Measurements from ENCODE around the gene SECTM1.
A peak's percentile ranks its signal among the peaks of the same experiment; 100 is the strongest.

SECTM1 gene

GRCh38 chr17:82303944-82304808 lies 29.4 kb downstream of the SECTM1 start:
- Histone ChIP-seq H3K27ac (ENCODE audit: insufficient read depth in 1 of 2, low read depth in 1 of 2, low read length in 2 of 2, poor library complexity in 1 of 2, severe bottlenecking in 2 of 2) (no peak overlapping the region), H3K4me3 (ENCODE audit: control insufficient read depth in 1 of 7, extremely low read depth in 1 of 7, insufficient read depth in 4 of 7, low read depth in 2 of 7, low read length in 6 of 7) (no peak overlapping the region)

GRCh38 chr17:82302991-82303943 lies 30.3 kb downstream of the SECTM1 start:
- no peak overlapping the region for H3K27ac ChIP-seq (ENCODE audit: insufficient read depth in 1 of 2, low read depth in 1 of 2, low read length in 2 of 2, poor library complexity in 1 of 2, severe bottlenecking in 2 of 2)
- DNase-seq, result peak in 2 of 3 donors; percentile 50 to 64
- no peaks in the 10 kb centered on the region for H3K9me3 ChIP-seq (ENCODE audit: control extremely low read depth in 1 of 5, control insufficient read depth in 4 of 5, insufficient read depth in 2 of 5, low read depth in 1 of 5, low read length in 4 of 5)
- peak overlapping the region in 3 of 7 experiments; percentile 24 to 55 (median 43) for H3K4me3 ChIP-seq (ENCODE audit: control insufficient read depth in 1 of 7, extremely low read depth in 1 of 7, insufficient read depth in 4 of 7, low read depth in 2 of 7, low read length in 6 of 7)
- 37% methylated on average over 26 of the region's 35 CpGs for WGBS (ENCODE audit: insufficient coverage)
- no peaks in the 10 kb centered on the region for H3K27me3 ChIP-seq (replicated peaks in 2 of 5; ENCODE audit: control insufficient read depth in 4 of 5, insufficient read depth in 5 of 5, low read length in 4 of 5)
- ChIA-PET CTCF (interaction anchor here (0.5 to 12.4 kb wide), 11 partner anchors 8 to 175 kb away, joined by 3 to 136 read pairs (median 3); partner anchors contain the start of genes CD7 and SECTM1), POLR2A (interaction anchor here (0.9 to 1.2 kb wide), 3 partner anchors 11 to 97 kb away, joined by 3 to 5 read pairs (median 4); partner anchors contain the start of gene CD7)
- H3K36me3 ChIP-seq (ENCODE audit: control insufficient read depth in 4 of 4, insufficient read depth in 4 of 4, low read length in 3 of 4), result no peaks in the 10 kb centered on the region
- H3K4me1 ChIP-seq (ENCODE audit: control extremely low read depth in 1 of 4, control insufficient read depth in 4 of 4, insufficient read depth in 4 of 4, low read length in 3 of 4), result peaks cover 5 to 85% (median 82%) of the 10 kb centered on the region in 4 experiments

More at GRCh38 chr17:82303944-82304808, 29.4 kb downstream of the SECTM1 start:
- Histone ChIP-seq H3K9me3 (ENCODE audit: control extremely low read depth in 1 of 5, control insufficient read depth in 4 of 5, insufficient read depth in 2 of 5, low read depth in 1 of 5, low read length in 4 of 5) (no peaks in the 10 kb centered on the region), H3K27me3 (replicated peaks in 2 of 5; ENCODE audit: control insufficient read depth in 4 of 5, insufficient read depth in 5 of 5, low read length in 4 of 5) (no peaks in the 10 kb centered on the region), H3K36me3 (ENCODE audit: control insufficient read depth in 4 of 4, insufficient read depth in 4 of 4, low read length in 3 of 4) (no peaks in the 10 kb centered on the region), H3K4me1 (ENCODE audit: control extremely low read depth in 1 of 4, control insufficient read depth in 4 of 4, insufficient read depth in 4 of 4, low read length in 3 of 4) (peaks cover 5 to 75% (median 73%) of the 10 kb centered on the region in 4 experiments)
- ChIA-PET POLR2A (interaction anchor here (1.2 kb wide), 2 partner anchors 13 to 96 kb away, joined by 3 to 4 read pairs; partner anchors contain the start of gene CD7), CTCF (interaction anchor here (1.1 to 12.4 kb wide), 8 partner anchors 8 to 66 kb away, joined by 3 to 136 read pairs (median 5); partner anchors contain the start of genes CD7 and SECTM1)
- WGBS (ENCODE audit: insufficient coverage), result 79% methylated on average over 9 of the region's 26 CpGs
- no peak for DNase-seq

DNA sequence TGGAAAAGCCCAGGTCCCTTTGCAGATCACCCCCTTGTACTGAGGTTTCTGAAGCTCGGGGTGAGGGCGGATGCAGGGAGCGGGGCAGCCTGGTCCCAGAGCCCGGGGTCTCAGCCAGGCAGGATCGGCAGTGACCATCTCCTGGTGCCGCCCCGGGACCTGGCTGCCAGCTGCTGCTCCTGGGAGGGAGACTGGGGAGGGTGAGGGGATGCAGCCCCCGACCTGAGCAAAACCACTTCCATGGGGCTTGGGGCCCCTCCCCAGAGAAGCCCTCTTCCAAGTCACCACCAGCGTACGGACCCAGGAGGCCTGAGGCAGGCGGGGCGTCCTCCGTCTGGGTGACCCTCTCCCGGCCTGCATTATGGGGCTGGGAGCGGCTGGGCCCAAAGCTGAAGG lies 31.0 kb downstream of the SECTM1 start:
- Histone ChIP-seq H3K4me3 (ENCODE audit: control insufficient read depth in 1 of 7, extremely low read depth in 1 of 7, insufficient read depth in 4 of 7, low read depth in 2 of 7, low read length in 6 of 7) (peak overlapping the region in 2 of 7 experiments; percentile 23 to 28), H3K27me3 (replicated peaks in 2 of 5; ENCODE audit: control insufficient read depth in 4 of 5, insufficient read depth in 5 of 5, low read length in 4 of 5) (no peaks in the 10 kb centered on the region), H3K4me1 (ENCODE audit: control extremely low read depth in 1 of 4, control insufficient read depth in 4 of 4, insufficient read depth in 4 of 4, low read length in 3 of 4) (peaks cover 5 to 91% (median 88%) of the 10 kb centered on the region in 4 experiments), H3K36me3 (ENCODE audit: control insufficient read depth in 4 of 4, insufficient read depth in 4 of 4, low read length in 3 of 4) (no peaks in the 10 kb centered on the region), H3K9me3 (ENCODE audit: control extremely low read depth in 1 of 5, control insufficient read depth in 4 of 5, insufficient read depth in 2 of 5, low read depth in 1 of 5, low read length in 4 of 5) (no peaks in the 10 kb centered on the region), H3K27ac (ENCODE audit: insufficient read depth in 1 of 2, low read depth in 1 of 2, low read length in 2 of 2, poor library complexity in 1 of 2, severe bottlenecking in 2 of 2) (no peak overlapping the region)
- DNase-seq, result no peak
- ChIA-PET CTCF (interaction anchor here (1.0 to 12.4 kb wide), 10 partner anchors 10 to 175 kb away, joined by 3 to 136 read pairs (median 4); partner anchors contain the start of genes CD7 and SECTM1), POLR2A (interaction anchor here (0.9 kb wide), 1 partner anchor 12 kb away, joined by 5 read pairs; no protein-coding TSS in a partner anchor)
- 87% methylated on average over 12 of the region's 15 CpGs for WGBS (ENCODE audit: insufficient coverage)

DNA sequence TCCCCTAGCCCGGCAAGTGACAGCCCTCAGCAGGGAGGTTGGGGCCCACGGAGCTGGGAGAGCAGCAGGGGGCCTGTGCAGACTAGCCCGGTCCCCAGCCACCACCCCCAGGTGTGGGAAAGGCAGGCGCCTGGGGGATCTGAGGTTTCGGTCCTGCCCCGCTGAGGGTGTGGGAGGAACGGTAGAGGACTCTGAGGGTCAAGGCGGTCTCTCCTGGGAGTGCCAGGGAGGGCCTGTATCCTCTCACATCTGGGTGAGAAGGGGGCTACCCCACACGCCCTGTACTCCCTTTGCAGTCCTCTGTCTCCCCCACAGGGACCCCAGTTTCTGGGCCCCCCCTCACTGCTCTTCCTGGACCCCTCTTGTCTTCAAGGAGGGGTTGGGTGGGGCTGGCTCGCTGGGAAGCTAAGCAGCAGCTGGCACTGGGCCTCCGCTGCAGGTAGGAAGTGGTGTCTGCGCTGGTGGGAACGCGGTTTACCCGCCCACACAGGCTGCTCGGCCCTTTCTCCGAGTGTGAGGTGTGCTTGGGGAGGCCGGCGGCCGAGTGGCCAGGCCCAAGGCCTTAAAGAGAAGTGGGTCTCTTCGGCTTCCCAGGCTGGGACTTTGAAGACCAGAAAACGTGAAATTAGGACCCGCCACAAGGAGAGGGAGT lies 31.5 kb downstream of the SECTM1 start:
- POLR2A ChIA-PET, result interaction anchor here (1.4 kb wide), 1 partner anchor 19 kb away, joined by 5 read pairs; no protein-coding TSS in a partner anchor
- Histone ChIP-seq H3K4me3 (ENCODE audit: control insufficient read depth in 1 of 7, extremely low read depth in 1 of 7, insufficient read depth in 4 of 7, low read depth in 2 of 7, low read length in 6 of 7) (peak overlapping the region in 2 of 7 experiments; percentile 23 to 28), H3K27me3 (replicated peaks in 2 of 5; ENCODE audit: control insufficient read depth in 4 of 5, insufficient read depth in 5 of 5, low read length in 4 of 5) (no peaks in the 10 kb centered on the region), H3K4me1 (ENCODE audit: control extremely low read depth in 1 of 4, control insufficient read depth in 4 of 4, insufficient read depth in 4 of 4, low read length in 3 of 4) (peaks cover 5 to 95% (median 93%) of the 10 kb centered on the region in 4 experiments), H3K27ac (ENCODE audit: insufficient read depth in 1 of 2, low read depth in 1 of 2, low read length in 2 of 2, poor library complexity in 1 of 2, severe bottlenecking in 2 of 2) (peak overlapping the region in 1 of 2 experiments; percentile 14), H3K36me3 (ENCODE audit: control insufficient read depth in 4 of 4, insufficient read depth in 4 of 4, low read length in 3 of 4) (no peaks in the 10 kb centered on the region), H3K9me3 (ENCODE audit: control extremely low read depth in 1 of 5, control insufficient read depth in 4 of 5, insufficient read depth in 2 of 5, low read depth in 1 of 5, low read length in 4 of 5) (no peaks in the 10 kb centered on the region)
- DNase-seq, result peak in 1 of 3 donors; percentile 48
- WGBS (ENCODE audit: insufficient coverage), result 26% methylated on average over 17 of the region's 23 CpGs
- CTCF ChIA-PET, result interaction anchor here (0.7 to 12.4 kb wide), 18 partner anchors 10 to 176 kb away, joined by 3 to 136 read pairs (median 4); partner anchors contain the start of genes CD7 and SECTM1

DNA sequence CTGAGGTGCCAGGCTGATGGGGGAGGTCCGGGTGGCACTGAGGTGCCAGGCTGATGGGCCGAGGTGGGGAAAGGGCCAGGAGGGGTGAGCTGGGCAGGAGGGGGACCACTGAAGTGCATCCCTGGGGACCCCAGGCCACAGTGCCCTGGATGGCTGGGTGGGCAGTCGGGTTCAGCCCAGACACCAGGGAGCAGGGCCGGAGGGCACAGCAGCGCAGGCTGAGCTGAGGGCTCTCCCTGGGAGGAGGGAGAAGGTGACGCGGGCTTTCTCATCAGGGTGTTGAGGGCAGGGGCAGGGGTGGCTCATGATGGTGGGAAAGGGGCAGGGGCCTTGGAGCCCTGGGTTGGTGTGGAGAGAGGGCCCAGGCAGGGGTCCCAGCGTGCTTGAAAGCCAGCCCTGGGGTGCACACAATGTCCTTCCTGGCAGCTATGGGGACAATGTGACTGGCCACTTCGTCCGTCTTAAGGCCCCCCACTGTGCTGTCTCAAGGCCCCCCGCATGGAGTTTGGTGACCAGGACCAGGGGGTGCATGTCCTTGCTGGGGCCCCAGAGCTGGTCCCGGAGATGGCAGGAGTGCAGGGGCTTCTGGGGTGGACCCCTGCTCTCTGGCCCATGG lies 32.2 kb downstream of the SECTM1 start:
- H3K36me3 ChIP-seq (ENCODE audit: control insufficient read depth in 4 of 4, insufficient read depth in 4 of 4, low read length in 3 of 4), result no peaks in the 10 kb centered on the region
- no peaks in the 10 kb centered on the region for H3K9me3 ChIP-seq (ENCODE audit: control extremely low read depth in 1 of 5, control insufficient read depth in 4 of 5, insufficient read depth in 2 of 5, low read depth in 1 of 5, low read length in 4 of 5)
- 95% methylated on average over 12 of the region's 12 CpGs for WGBS (ENCODE audit: insufficient coverage)
- H3K4me3 ChIP-seq (ENCODE audit: control insufficient read depth in 1 of 7, extremely low read depth in 1 of 7, insufficient read depth in 4 of 7, low read depth in 2 of 7, low read length in 6 of 7), result no peak overlapping the region
- no peaks in the 10 kb centered on the region for H3K27me3 ChIP-seq (replicated peaks in 2 of 5; ENCODE audit: control insufficient read depth in 4 of 5, insufficient read depth in 5 of 5, low read length in 4 of 5)
- ChIA-PET CTCF (interaction anchor here (0.7 to 12.4 kb wide), 18 partner anchors 9 to 66 kb away, joined by 3 to 136 read pairs (median 4); partner anchors contain the start of genes CD7, CSNK1D and SECTM1), POLR2A (interaction anchor here (0.5 to 5.3 kb wide), 5 partner anchors 15 to 68 kb away, joined by 3 to 29 read pairs (median 4); partner anchors contain the start of gene CSNK1D)
- peaks cover 3 to 95% (median 93%) of the 10 kb centered on the region in 4 experiments for H3K4me1 ChIP-seq (ENCODE audit: control extremely low read depth in 1 of 4, control insufficient read depth in 4 of 4, insufficient read depth in 4 of 4, low read length in 3 of 4)
- H3K27ac ChIP-seq (ENCODE audit: insufficient read depth in 1 of 2, low read depth in 1 of 2, low read length in 2 of 2, poor library complexity in 1 of 2, severe bottlenecking in 2 of 2), result peak overlapping the region in 1 of 2 experiments; percentile 14
- DNase-seq, result no peak
